ENCODE results near the gene GIPR. TPM values are rescaled to one million over a fixed set of nuclear protein-coding genes. Genes with fewer than 3 reads are reported as not detected.
A peak's percentile ranks its signal among the peaks of the same experiment; 100 is the strongest.
"Not testable (repeated sequence)": the region's sequence is repeated elsewhere in the genome, so short reads cannot be mapped to it uniquely, and the experiment has no call there.

GIPR gene
- total RNA-seq, 5 donors from 2014 or later (not counting 1 experiment from before 2014, with no cell fraction given), result 6.9 to 10.8 (median 7.1) TPM

DNA sequence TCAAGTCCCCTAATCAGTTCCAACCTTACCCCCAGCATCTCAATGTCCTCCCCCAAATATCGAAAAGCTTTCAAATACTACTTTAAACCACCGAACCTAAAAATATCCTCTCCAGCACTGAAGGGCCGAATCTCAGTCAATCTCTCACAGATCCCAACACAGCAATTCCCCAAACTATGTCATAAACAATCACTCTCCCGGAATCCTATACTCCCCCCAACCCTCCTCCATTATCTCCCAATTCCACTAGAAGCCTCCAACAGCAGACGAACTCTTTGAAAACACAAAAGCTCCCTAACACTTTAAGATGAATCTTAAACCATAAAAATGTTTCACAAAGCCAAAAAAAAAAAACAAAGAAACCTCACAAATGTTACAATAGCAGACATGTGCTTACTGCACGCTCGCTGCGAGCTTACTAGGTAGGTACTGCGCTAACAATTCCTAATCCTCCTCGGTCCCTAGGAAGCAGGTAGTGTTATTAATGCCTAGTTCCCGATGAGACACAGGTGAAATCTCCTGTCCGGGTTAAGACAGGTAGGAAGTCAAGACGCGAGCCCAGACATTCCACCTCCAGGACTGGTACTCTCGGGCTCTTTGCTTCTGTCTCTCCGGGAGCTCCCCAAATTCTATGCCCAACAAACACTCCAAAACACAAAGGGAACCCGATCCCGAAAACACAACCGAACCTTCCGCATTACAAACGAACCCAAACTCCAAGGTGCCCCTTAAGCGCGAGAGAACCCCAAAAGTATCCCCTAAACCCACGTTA, 48.5 kb downstream of the GIPR start:
- CTCF ChIA-PET, result interaction anchor here (0.5 to 3.8 kb wide), 12 partner anchors 9 to 951 kb away, joined by 3 to 30 read pairs (median 5); partner anchors contain the start of genes QPCTL (in 1 of the 2), SIX5 (in 1 of the 2), SNRPD2 (in 1 of the 2) and SYMPK (in 1 of the 2)
- Histone ChIP-seq H3K9me3 (no peaks in the 10 kb centered on the region), H3K27me3 (replicated peaks in 1 of 2; ENCODE audit: control insufficient read depth in 2 of 2, extremely low read depth in 1 of 2, insufficient read depth in 2 of 2, low read length in 1 of 2) (no peaks in the 10 kb centered on the region), H3K27ac (ENCODE audit: low read length) (peak overlapping the region; percentile 67), H3K4me3 (ENCODE audit: control insufficient read depth in 1 of 2, extremely low read depth in 1 of 2, low read length in 1 of 2) (peak overlapping the region; percentile 73 to 82), H3K36me3 (ENCODE audit: control insufficient read depth in 2 of 2, extremely low read depth in 1 of 2, insufficient read depth in 1 of 2, low read length in 1 of 2) (peaks cover 10 to 27% of the 10 kb centered on the region in 2 donors), H3K4me1 (ENCODE audit: control insufficient read depth in 1 of 2, extremely low read depth in 1 of 2, insufficient read depth in 2 of 2, low read length in 2 of 2) (peaks cover 13 to 32% of the 10 kb centered on the region in 2 experiments)
- no peaks in the 10 kb centered on the region for H3K27me3 Mint-ChIP-seq
- H3K27ac Mint-ChIP-seq, result peak overlapping the region; percentile 98
- H3K4me1 Mint-ChIP-seq, result peaks cover 44 to 47% (median 44%) of the 10 kb centered on the region in 3 donors
- ATAC-seq (replicated peaks in 1 of 4) (peak in 1 of 4 experiments; percentile 2), DNase-seq (peak in 10 of 35 experiments; percentile 4 to 49 (median 12))
- peak overlapping the region; percentile 93 to 98 (median 96) for H3K4me3 Mint-ChIP-seq
- 5% methylated on average over 22 of the region's 24 CpGs for WGBS (ENCODE audit: insufficient coverage)
- peaks cover 10% of the 10 kb centered on the region for H3K36me3 Mint-ChIP-seq
- no peaks in the 10 kb centered on the region for H3K9me3 Mint-ChIP-seq
- POLR2A ChIA-PET, result interaction anchor here (0.5 to 0.7 kb wide), 5 partner anchors 11 to 1715 kb away, joined by 3 to 6 read pairs (median 4); no protein-coding TSS in a partner anchor

DNA sequence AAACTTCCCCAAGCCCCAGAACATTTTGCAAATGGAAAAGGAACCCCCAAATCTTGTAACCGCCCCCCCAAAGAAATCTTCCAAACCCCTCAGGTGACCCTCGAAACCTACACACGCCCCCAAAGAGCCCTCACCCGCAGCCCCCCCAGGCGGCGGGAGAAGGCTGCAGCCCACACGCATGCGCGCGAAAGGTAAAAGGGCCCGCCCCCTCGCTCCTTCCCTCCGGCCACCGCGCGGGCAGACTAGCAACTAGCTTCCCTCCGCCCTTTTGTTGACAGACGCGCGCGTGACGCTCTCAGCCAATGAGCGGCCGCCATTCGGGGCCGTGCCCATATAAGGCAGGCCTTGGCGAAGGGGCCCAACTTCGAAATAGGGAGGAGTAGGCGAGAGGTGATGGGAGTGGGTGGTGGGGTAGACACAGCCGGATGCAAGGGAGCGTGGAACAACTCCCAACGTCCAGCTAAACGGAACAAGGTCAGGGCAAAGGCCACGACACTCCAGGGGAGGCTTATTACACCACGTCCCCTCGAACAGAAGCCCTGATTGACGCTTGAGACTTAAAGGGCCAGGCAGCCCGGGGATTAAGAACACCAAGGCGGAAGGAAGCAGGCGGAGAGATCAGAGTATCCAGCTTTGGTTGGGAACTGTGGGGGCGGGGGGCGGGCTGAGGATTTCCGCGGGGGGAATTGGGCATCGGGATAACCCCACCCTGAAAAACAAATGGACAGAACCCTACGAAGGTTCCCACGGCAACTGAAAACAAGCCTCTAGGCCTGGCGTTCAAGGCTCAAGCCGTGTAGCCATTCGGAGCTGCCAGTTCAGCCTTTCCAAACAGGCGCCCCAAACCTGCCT, 49.3 kb downstream of the GIPR start:
- 0% methylated on average over 33 of the region's 51 CpGs for WGBS (ENCODE audit: insufficient coverage)
- no peaks in the 10 kb centered on the region for H3K9me3 Mint-ChIP-seq
- Histone ChIP-seq H3K4me3 (ENCODE audit: control insufficient read depth in 1 of 2, extremely low read depth in 1 of 2, low read length in 1 of 2) (peak overlapping the region; percentile 73 to 82), H3K27me3 (replicated peaks in 1 of 2; ENCODE audit: control insufficient read depth in 2 of 2, extremely low read depth in 1 of 2, insufficient read depth in 2 of 2, low read length in 1 of 2) (no peaks in the 10 kb centered on the region), H3K27ac (ENCODE audit: low read length) (peak overlapping the region; percentile 88), H3K9me3 (no peaks in the 10 kb centered on the region), H3K36me3 (ENCODE audit: control insufficient read depth in 2 of 2, extremely low read depth in 1 of 2, insufficient read depth in 1 of 2, low read length in 1 of 2) (peaks cover 2 to 26% of the 10 kb centered on the region in 2 donors), H3K4me1 (ENCODE audit: control insufficient read depth in 1 of 2, extremely low read depth in 1 of 2, insufficient read depth in 2 of 2, low read length in 2 of 2) (peaks cover 13 to 34% of the 10 kb centered on the region in 2 experiments)
- no peaks in the 10 kb centered on the region for H3K27me3 Mint-ChIP-seq
- DNase-seq, result peak; percentile 93 to 99 (median 97)
- CTCF ChIA-PET, result interaction anchor here (0.5 to 3.8 kb wide), 13 partner anchors 10 to 951 kb away, joined by 3 to 30 read pairs (median 4); partner anchors contain the start of genes QPCTL (in 1 of the 2), SIX5 (in 1 of the 2), SNRPD2 (in 1 of the 2) and SYMPK (in 1 of the 2)
- peaks cover 42 to 47% (median 47%) of the 10 kb centered on the region in 3 donors for H3K4me1 Mint-ChIP-seq
- H3K4me3 Mint-ChIP-seq, result peak overlapping the region; percentile 93 to 98 (median 96)
- H3K27ac Mint-ChIP-seq, result peak overlapping the region; percentile 98
- ATAC-seq (replicated peaks in 1 of 4), result peak; percentile 94 to 96 (median 94)
- H3K36me3 Mint-ChIP-seq, result peaks cover 12% of the 10 kb centered on the region
- POLR2A ChIA-PET, result interaction anchor here in 1 of 2 donors (0.5 to 0.6 kb wide), 5 partner anchors 15 to 1714 kb away, joined by 3 to 8 read pairs (median 3); no protein-coding TSS in a partner anchor

GRCh38 chr19:45717983-45718650, 50.1 kb downstream of the GIPR start:
- Histone ChIP-seq H3K27ac (ENCODE audit: low read length) (peak overlapping the region; percentile 88), H3K36me3 (ENCODE audit: control insufficient read depth in 2 of 2, extremely low read depth in 1 of 2, insufficient read depth in 1 of 2, low read length in 1 of 2) (peaks cover 0 to 23% of the 10 kb centered on the region in 2 donors), H3K4me1 (ENCODE audit: control insufficient read depth in 1 of 2, extremely low read depth in 1 of 2, insufficient read depth in 2 of 2, low read length in 2 of 2) (peaks cover 13 to 31% of the 10 kb centered on the region in 2 experiments), H3K27me3 (replicated peaks in 1 of 2; ENCODE audit: control insufficient read depth in 2 of 2, extremely low read depth in 1 of 2, insufficient read depth in 2 of 2, low read length in 1 of 2) (no peaks in the 10 kb centered on the region), H3K9me3 (no peaks in the 10 kb centered on the region), H3K4me3 (ENCODE audit: control insufficient read depth in 1 of 2, extremely low read depth in 1 of 2, low read length in 1 of 2) (peak overlapping the region; percentile 73 to 82)
- Mint-ChIP-seq H3K9me3 (no peaks in the 10 kb centered on the region), H3K4me3 (peak overlapping the region; percentile 93 to 98 (median 96)), H3K36me3 (peaks cover 12% of the 10 kb centered on the region), H3K27me3 (no peaks in the 10 kb centered on the region), H3K27ac (peak overlapping the region; percentile 98), H3K4me1 (peaks cover 42 to 47% (median 47%) of the 10 kb centered on the region in 3 donors)
- ATAC-seq (replicated peaks in 1 of 4) (no peak), DNase-seq (peak in 1 of 35 experiments; percentile 16)
- 77% methylated on average over 9 of the region's 12 CpGs for whole genome bisulfite sequencing (ENCODE audit: insufficient coverage)
- CTCF ChIA-PET, result interaction anchor here in 1 of 2 donors (0.5 to 3.8 kb wide), 5 partner anchors 12 to 145 kb away, joined by 3 to 30 read pairs (median 8); partner anchors contain the start of genes QPCTL, SIX5, SNRPD2 and SYMPK
- POLR2A ChIA-PET, result interaction anchor here in 1 of 2 donors (0.6 kb wide), 1 partner anchor 52 kb away, joined by 3 read pairs; no protein-coding TSS in a partner anchor

GRCh38 chr19:45720065-45720464, 52.0 kb downstream of the GIPR start:
- Histone ChIP-seq H3K4me1 (ENCODE audit: control insufficient read depth in 1 of 2, extremely low read depth in 1 of 2, insufficient read depth in 2 of 2, low read length in 2 of 2) (peaks cover 13 to 31% of the 10 kb centered on the region in 2 experiments), H3K36me3 (ENCODE audit: control insufficient read depth in 2 of 2, extremely low read depth in 1 of 2, insufficient read depth in 1 of 2, low read length in 1 of 2) (peaks cover 0 to 22% of the 10 kb centered on the region in 2 donors)
- POLR2A ChIA-PET; H3K27ac ChIP-seq (ENCODE audit: low read length); H3K9me3 ChIP-seq; DNase-seq; H3K4me3 ChIP-seq (ENCODE audit: control insufficient read depth in 1 of 2, extremely low read depth in 1 of 2, low read length in 1 of 2); H3K27me3 Mint-ChIP-seq; H3K9me3 Mint-ChIP-seq; H3K27ac Mint-ChIP-seq; H3K27me3 ChIP-seq (replicated peaks in 1 of 2; ENCODE audit: control insufficient read depth in 2 of 2, extremely low read depth in 1 of 2, insufficient read depth in 2 of 2, low read length in 1 of 2); H3K4me3 Mint-ChIP-seq; ATAC-seq (replicated peaks in 1 of 4): not testable (repeated sequence)
- CTCF ChIA-PET, result interaction anchor here in 1 of 2 donors (0.6 kb wide), 1 partner anchor 9 kb away, joined by 5 read pairs; no protein-coding TSS in a partner anchor
- 97% methylated on average over 7 of the region's 11 CpGs for WGBS (ENCODE audit: insufficient coverage)
- H3K36me3 Mint-ChIP-seq, result peaks cover 15% of the 10 kb centered on the region
- H3K4me1 Mint-ChIP-seq, result peaks cover 43 to 45% (median 43%) of the 10 kb centered on the region in 3 donors

DNA sequence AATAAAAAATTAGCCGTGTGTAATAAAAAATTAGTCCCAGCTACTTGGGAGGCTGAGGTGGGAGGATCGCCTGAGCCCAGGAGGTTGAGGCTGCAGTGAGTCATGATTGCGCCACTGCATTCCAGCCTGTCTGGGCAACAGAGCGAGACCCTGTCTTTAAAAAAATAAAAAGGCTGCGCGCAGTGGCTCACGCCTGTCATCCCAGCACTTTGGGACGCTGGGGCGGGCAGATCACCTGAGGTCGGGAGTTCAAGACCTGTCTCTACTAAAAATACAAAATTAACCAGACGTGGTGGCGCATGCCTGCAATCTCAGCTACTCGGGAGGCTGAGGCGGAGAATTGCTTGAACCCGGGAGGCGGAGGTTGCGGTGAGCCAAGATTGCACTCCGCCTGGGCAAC, 60.7 kb downstream of the GIPR start:
- H3K27me3 Mint-ChIP-seq; H3K36me3 ChIP-seq (ENCODE audit: control insufficient read depth in 2 of 2, extremely low read depth in 1 of 2, insufficient read depth in 1 of 2, low read length in 1 of 2); H3K9me3 Mint-ChIP-seq; H3K27ac ChIP-seq (ENCODE audit: low read length); POLR2A ChIA-PET; H3K27ac Mint-ChIP-seq; H3K9me3 ChIP-seq; H3K27me3 ChIP-seq (replicated peaks in 1 of 2; ENCODE audit: control insufficient read depth in 2 of 2, extremely low read depth in 1 of 2, insufficient read depth in 2 of 2, low read length in 1 of 2); H3K36me3 Mint-ChIP-seq; DNase-seq; H3K4me3 ChIP-seq (ENCODE audit: control insufficient read depth in 1 of 2, extremely low read depth in 1 of 2, low read length in 1 of 2); ATAC-seq (replicated peaks in 1 of 4): not testable (repeated sequence)
- Mint-ChIP-seq H3K4me1 (peaks cover 41 to 44% (median 43%) of the 10 kb centered on the region in 3 donors), H3K4me3 (peak overlapping the region in 1 of 3 donors; percentile 43)
- WGBS (ENCODE audit: insufficient coverage), result 95% methylated on average over 11 of the region's 18 CpGs
- peaks cover 9 to 37% of the 10 kb centered on the region in 2 experiments for H3K4me1 ChIP-seq (ENCODE audit: control insufficient read depth in 1 of 2, extremely low read depth in 1 of 2, insufficient read depth in 2 of 2, low read length in 2 of 2)
- CTCF ChIA-PET, result interaction anchor here in 1 of 2 donors (0.6 kb wide), 1 partner anchor 8 kb away, joined by 5 read pairs; no protein-coding TSS in a partner anchor
